CD14-positive monocyte (primary cell): ENCODE measurements around the gene GPX7. TPM values are rescaled to one million over a fixed set of nuclear protein-coding genes. Genes with fewer than 3 reads are reported as not detected.

Experiments used
- DNase-seq, 3 donors: peaks; one replicate each; pipeline ENCODE4 v3.0.0-alpha.2; 2011 to 2022
- H2AFZ ChIP-seq: 2 replicates; pipeline ENCODE4 v1.6.0; 2012; ENCODE audit warnings: mild to moderate bottlenecking, low read depth, low read length, inconsistent platforms; ENCODE audit not compliant: insufficient read depth, poor library complexity, severe bottlenecking
- H3K27ac ChIP-seq, 2 donors: 1 replicate in 1 of 2; 2 replicates in 1 of 2; pipeline ENCODE4 v1.5.1; 2012 to 2013; ENCODE audit warnings: low read length in 2 of 2, control low read depth in 1 of 2, inconsistent platforms in 1 of 2, low read depth in 1 of 2, mild to moderate bottlenecking in 1 of 2
- H3K27me3 ChIP-seq, 2 donors: one replicate each; pipeline versions ENCODE4 v1.6.0 to v1.6.1; 2011 to 2013; ENCODE audit warnings: low read length in 2 of 2; ENCODE audit not compliant: control insufficient read depth in 2 of 2, insufficient read depth in 2 of 2
- H3K36me3 ChIP-seq, 2 donors: replicated peaks in 1 of 2; 1 replicate in 1 of 2; 2 replicates in 1 of 2; pipeline versions ENCODE4 v1.5.1 to v1.6.1; 2012 to 2013; ENCODE audit warnings: low read length in 2 of 2, control low read depth in 1 of 2, inconsistent platforms in 1 of 2, mild to moderate bottlenecking in 1 of 2; ENCODE audit not compliant: insufficient read depth in 2 of 2, control insufficient read depth in 1 of 2
- H3K4me1 ChIP-seq, 2 donors: 1 replicate in 1 of 2; 2 replicates in 1 of 2; pipeline versions ENCODE4 v1.5.1 to v1.6.1; 2012 to 2013; ENCODE audit warnings: low read length in 2 of 2, control low read depth in 1 of 2, inconsistent platforms in 1 of 2, mild to moderate bottlenecking in 1 of 2, moderate library complexity in 1 of 2; ENCODE audit not compliant: insufficient read depth in 2 of 2, control insufficient read depth in 1 of 2
- H3K4me2 ChIP-seq: replicated peaks from 2 replicates; pipeline ENCODE3; 2012; ENCODE audit warnings: low read length, moderate library complexity, mild to moderate bottlenecking; ENCODE audit not compliant: poor library complexity, severe bottlenecking; ENCODE audit errors: extremely low read depth
- H3K4me3 ChIP-seq, 3 experiments: fragments of 200-600 bp in 1 of 3; sonication (generic) in 1 of 3; replicated peaks in 1 of 3; 1 replicate in 2 of 3; 2 replicates in 1 of 3; pipeline ENCODE4 v1.5.1; 2011 to 2013; ENCODE audit warnings: low read length in 3 of 3, mild to moderate bottlenecking in 3 of 3, control low read depth in 2 of 3, low read depth in 2 of 3, inconsistent platforms in 1 of 3, moderate library complexity in 1 of 3
- H3K79me2 ChIP-seq: 2 replicates; pipeline ENCODE4 v1.6.0; 2012; ENCODE audit warnings: mild to moderate bottlenecking, control low read depth, inconsistent platforms, low read length, moderate library complexity; ENCODE audit not compliant: insufficient read depth
- H3K9ac ChIP-seq: 2 replicates; pipeline ENCODE4 v1.6.0; 2017; ENCODE audit warnings: low read length, mild to moderate bottlenecking; ENCODE audit not compliant: insufficient read depth, poor library complexity, severe bottlenecking
- H3K9me3 ChIP-seq, 2 donors: replicated peaks in 1 of 2; 1 replicate in 1 of 2; 2 replicates in 1 of 2; pipeline versions ENCODE4 v1.5.1 to v1.6.1; 2012 to 2013; ENCODE audit warnings: low read length in 2 of 2, control low read depth in 1 of 2; ENCODE audit not compliant: control insufficient read depth in 1 of 2, insufficient read depth in 1 of 2
- H4K20me1 ChIP-seq: 2 replicates; pipeline ENCODE4 v1.6.0; 2012; ENCODE audit warnings: mild to moderate bottlenecking, low read length, control low read depth, moderate library complexity; ENCODE audit not compliant: insufficient read depth
- H3K27ac Mint-ChIP-seq, 7 donors: one replicate each; pipeline ENCODE4 v1.8.0; 2020; ENCODE audit warnings: mild to moderate bottlenecking in 7 of 7, mixed read lengths in 7 of 7, moderate library complexity in 6 of 7, inconsistent platforms in 2 of 7
- H3K27me3 Mint-ChIP-seq, 3 donors: one replicate each; pipeline ENCODE4 v1.8.0; 2021 to 2022; ENCODE audit warnings: low read depth in 3 of 3, mild to moderate bottlenecking in 3 of 3, mixed read lengths in 3 of 3, moderate library complexity in 3 of 3, inconsistent platforms in 1 of 3
- H3K36me3 Mint-ChIP-seq, 2 donors: one replicate each; pipeline ENCODE4 v1.8.0; 2020; ENCODE audit warnings: mixed read lengths in 2 of 2, inconsistent platforms in 1 of 2, mild to moderate bottlenecking in 1 of 2
- H3K4me1 Mint-ChIP-seq: one replicate; pipeline ENCODE4 v1.8.0; 2020; ENCODE audit warnings: mild to moderate bottlenecking, mixed read lengths
- H3K4me3 Mint-ChIP-seq, 2 donors: one replicate each; pipeline ENCODE4 v1.8.0; 2020; ENCODE audit warnings: mild to moderate bottlenecking in 2 of 2, mixed read lengths in 2 of 2, moderate library complexity in 1 of 2
- H3K9me3 Mint-ChIP-seq, 7 donors: one replicate each; pipeline ENCODE4 v1.8.0; 2020 to 2022; ENCODE audit warnings: mixed read lengths in 7 of 7, mild to moderate bottlenecking in 6 of 7, moderate library complexity in 6 of 7, inconsistent platforms in 2 of 7
- CTCF ChIP-seq: fragments of 200-600 bp; IDR thresholded peaks from one replicate; pipeline ENCODE4 v1.8.0; 2022; ENCODE audit warnings: antibody characterized with exemption, mild to moderate bottlenecking
- WGBS: methylation state at CpG from one replicate; pipeline ENCODE4 v1.1.5; 2013; ENCODE audit warnings: missing lambda C conversion rate; ENCODE audit not compliant: insufficient coverage; 5-methylcytosine and 5-hydroxymethylcytosine counted together
- intact Hi-C, 2 donors: fragments of 100-400 bp; cut with micrococcal nuclease; formaldehyde crosslinking; loops; one replicate each; pipeline versions ENCODE4 v1.15.0 to v1.15.1; 2023
- polyA plus RNA-seq, 3 donors: library from polyadenylated mRNA; depleted of rRNA in 1 of 3; unstranded in 2 of 3; stranded (reverse) in 1 of 3; fragments of 300-500 nt in 2 of 3; fragments of >200 nt in 1 of 3; fragmentation: Illumina TruSeq in 2 of 3; gene quantifications; 1 replicate in 2 of 3; 2 replicates in 1 of 3; pipeline ENCODE4 v1.2.3, GENCODE V29; 2012 to 2021

Gene GPX7
- polyA plus RNA-seq, 3 donors: 1.7 to 3.3 (median 2.9) TPM

GRCh38 chr1:52615489-52616042 lies 13.4 kb downstream of the GPX7 start:
- Histone ChIP-seq H3K79me2 (no peaks in the 10 kb centered on the region), H2AFZ (no peak overlapping the region), H3K4me3 (no peak overlapping the region), H3K27me3 (no peaks in the 10 kb centered on the region), H3K36me3 (no peaks in the 10 kb centered on the region), H3K4me2 (no peak overlapping the region), H3K9ac (no peak overlapping the region), H3K4me1 (no peaks in the 10 kb centered on the region), H3K9me3 (no peaks in the 10 kb centered on the region), H4K20me1 (no peaks in the 10 kb centered on the region), H3K27ac (no peak overlapping the region)
- no peak for DNase-seq
- Mint-ChIP-seq H3K4me3 (no peak overlapping the region), H3K9me3 (peaks cover 0 to under 1% (median 0%) of the 10 kb centered on the region in 7 donors), H3K4me1 (no peaks in the 10 kb centered on the region), H3K36me3 (no peaks in the 10 kb centered on the region), H3K27ac (no peak overlapping the region), H3K27me3 (peaks cover 0 to 4% (median 4%) of the 10 kb centered on the region in 3 donors)
- TF ChIP-seq CTCF: no peak
- intact Hi-C loops: no loop called here
- WGBS: 87% methylated on average over 3 of the region's 5 CpGs

- H3K9me3 Mint-ChIP-seq: peaks cover 0 to 19% (median 13%) of the 10 kb centered on the region in 7 donors
Measured at GRCh38 chr1:52621950-52622349, 19.8 kb downstream of the GPX7 start.

More at GRCh38 chr1:52621950-52622349, 19.8 kb downstream of the GPX7 start:
- no peak overlapping the region for H2AFZ ChIP-seq
- H3K27ac Mint-ChIP-seq: peak overlapping the region in 1 of 7 donors; percentile 56
- H3K79me2 ChIP-seq: no peaks in the 10 kb centered on the region
- intact Hi-C loops: no loop called here
- no peaks in the 10 kb centered on the region for H3K36me3 ChIP-seq
- no peaks in the 10 kb centered on the region for H3K36me3 Mint-ChIP-seq
- peaks cover 9% of the 10 kb centered on the region for H3K4me1 Mint-ChIP-seq
- 100% methylated on average over 1 of the region's 2 CpGs for WGBS
- H3K9ac ChIP-seq: no peak overlapping the region
- H3K4me3 Mint-ChIP-seq: no peak overlapping the region
- DNase-seq: no peak
- no peaks in the 10 kb centered on the region for H4K20me1 ChIP-seq
- no peak overlapping the region for H3K27ac ChIP-seq
- no peak for TF ChIP-seq CTCF
- H3K9me3 ChIP-seq: peaks cover 0 to 17% of the 10 kb centered on the region in 2 donors
- H3K4me3 ChIP-seq: no peak overlapping the region
- H3K4me2 ChIP-seq: no peak overlapping the region
- peaks cover 0 to 3% (median 0%) of the 10 kb centered on the region in 3 donors for H3K27me3 Mint-ChIP-seq
- H3K4me1 ChIP-seq: peaks cover under 1 to 5% of the 10 kb centered on the region in 2 donors
- no peaks in the 10 kb centered on the region for H3K27me3 ChIP-seq
